A673 (cell line): ENCODE measurements around the gene STAM. TPM values are rescaled to one million over a fixed set of nuclear protein-coding genes. Genes with fewer than 3 reads are reported as not detected.

ENCODE experiments used
- BruUV-seq: library from RNA; stranded (reverse); fragments of 400-500 nt; replicated peaks from 2 replicates; lab custom pipeline; 2021; lab: Mats Ljungman, UMichigan
- CTCF ChIA-PET: fragments of 300-600 bp; sonication (Branson Sonifier 250); formaldehyde crosslinking; loops from one replicate; lab custom pipeline; 2022; ENCODE audit warnings: antibody characterized with exemption; lab: Charles Lee
- POLR2A ChIA-PET: fragments of 300-600 bp; sonication (Branson Sonifier 250); formaldehyde crosslinking; loops from one replicate; lab custom pipeline; 2022; ENCODE audit warnings: antibody characterized with exemption; ENCODE audit not compliant: low non-redundant PET; lab: Charles Lee
- DNase-seq: peaks from one replicate; pipeline ENCODE4 v3.0.0-alpha.2; 2015; ENCODE audit warnings: low spot score
- H3K27ac ChIP-seq: fragments of 200-600 bp; sonication (generic); 2 replicates; pipeline ENCODE4 v1.5.1; 2016; ENCODE audit warnings: mixed run types, low read depth, mild to moderate bottlenecking, mixed read lengths, antibody characterized with exemption, low read length; ENCODE audit not compliant: poor library complexity, severe bottlenecking
- H3K27me3 ChIP-seq: fragments of 200-600 bp; sonication (generic); replicated peaks from 2 replicates; pipeline ENCODE4 v1.6.1; 2017; ENCODE audit warnings: mixed run types, low read depth, mild to moderate bottlenecking, mixed read lengths, antibody characterized with exemption, low read length; ENCODE audit not compliant: insufficient read depth, poor library complexity
- H3K36me3 ChIP-seq: fragments of 200-600 bp; sonication (generic); 2 replicates; pipeline ENCODE4 v1.6.1; 2016; ENCODE audit warnings: mixed run types, mild to moderate bottlenecking, mixed read lengths, antibody characterized with exemption, low read length; ENCODE audit not compliant: insufficient read depth, poor library complexity, severe bottlenecking
- H3K4me1 ChIP-seq: fragments of 200-600 bp; sonication (generic); 2 replicates; pipeline ENCODE4 v1.6.1; 2017; ENCODE audit warnings: mixed run types, mild to moderate bottlenecking, mixed read lengths, antibody characterized with exemption, low read length; ENCODE audit not compliant: insufficient read depth, poor library complexity, severe bottlenecking
- H3K4me3 ChIP-seq: fragments of 200-600 bp; sonication (generic); 2 replicates; pipeline ENCODE4 v1.5.1; 2016; ENCODE audit warnings: low read depth, mixed run types, mild to moderate bottlenecking, mixed read lengths, low read length; ENCODE audit not compliant: poor library complexity, severe bottlenecking
- H3K9me3 ChIP-seq: fragments of 200-600 bp; sonication (generic); 2 replicates; pipeline ENCODE4 v1.6.1; 2016; ENCODE audit warnings: mixed run types, low read depth, mild to moderate bottlenecking, mixed read lengths, antibody characterized with exemption, low read length; ENCODE audit not compliant: poor library complexity, severe bottlenecking
- EZH2 ChIP-seq: fragments of 200-600 bp; sonication (generic); IDR thresholded peaks from 2 replicates; pipeline ENCODE4 v1.6.1; 2017; ENCODE audit warnings: borderline replicate concordance, low read depth, mild to moderate bottlenecking, mixed read lengths, antibody characterized with exemption, low read length; ENCODE audit not compliant: poor library complexity, severe bottlenecking
- intact Hi-C: fragments of 100-400 bp; cut with micrococcal nuclease; formaldehyde crosslinking; loops from one replicate; pipeline ENCODE4 v1.10.0; 2022; ENCODE audit not compliant: unreplicated experiment
- total RNA-seq: library from RNA; stranded (reverse); gene quantifications from 2 replicates; pipeline ENCODE4 v1.2.3, GENCODE V29; 2021
- TF ChIP-seq, protein P1 (sequence below): fragments of 300-800, 200-600 bp; sonication (generic); conservative IDR thresholded peaks from 2 replicates; pipeline ENCODE4 v1.5.1; 2017; ENCODE audit warnings: low read depth, mild to moderate bottlenecking, antibody characterized with exemption, low read length, moderate library complexity, mixed read lengths

The STAM gene
- total RNA-seq, 1 experiment from 2014 or later: 37.4 TPM

DNA sequence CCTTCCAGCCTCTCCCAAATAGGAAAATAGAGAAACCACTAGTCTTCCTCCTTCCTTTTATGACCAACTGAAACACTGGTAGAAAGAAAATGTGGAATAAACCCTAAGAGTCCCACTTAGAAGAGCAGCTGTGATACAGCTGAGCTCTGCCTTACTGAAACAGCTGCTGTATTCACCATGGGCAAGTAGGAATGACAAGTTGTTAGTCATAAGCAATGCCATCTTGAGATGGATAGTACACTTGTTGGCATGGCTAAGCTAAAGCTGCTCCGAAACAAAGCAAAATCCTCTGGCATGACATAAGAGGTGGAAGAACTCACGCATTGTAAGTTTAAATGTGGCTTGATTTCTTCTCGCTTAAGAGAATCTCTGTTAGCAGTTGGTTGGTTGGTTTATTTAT lies 59.8 kb downstream of the STAM start:
- no peaks in the 10 kb centered on the region for H3K27me3 ChIP-seq
- DNase-seq: no peak
- no peaks in the 10 kb centered on the region for H3K4me1 ChIP-seq
- intact Hi-C loops: no loop called here
- no peak for TF ChIP-seq EZH2
- TF ChIP-seq, protein P1, sequence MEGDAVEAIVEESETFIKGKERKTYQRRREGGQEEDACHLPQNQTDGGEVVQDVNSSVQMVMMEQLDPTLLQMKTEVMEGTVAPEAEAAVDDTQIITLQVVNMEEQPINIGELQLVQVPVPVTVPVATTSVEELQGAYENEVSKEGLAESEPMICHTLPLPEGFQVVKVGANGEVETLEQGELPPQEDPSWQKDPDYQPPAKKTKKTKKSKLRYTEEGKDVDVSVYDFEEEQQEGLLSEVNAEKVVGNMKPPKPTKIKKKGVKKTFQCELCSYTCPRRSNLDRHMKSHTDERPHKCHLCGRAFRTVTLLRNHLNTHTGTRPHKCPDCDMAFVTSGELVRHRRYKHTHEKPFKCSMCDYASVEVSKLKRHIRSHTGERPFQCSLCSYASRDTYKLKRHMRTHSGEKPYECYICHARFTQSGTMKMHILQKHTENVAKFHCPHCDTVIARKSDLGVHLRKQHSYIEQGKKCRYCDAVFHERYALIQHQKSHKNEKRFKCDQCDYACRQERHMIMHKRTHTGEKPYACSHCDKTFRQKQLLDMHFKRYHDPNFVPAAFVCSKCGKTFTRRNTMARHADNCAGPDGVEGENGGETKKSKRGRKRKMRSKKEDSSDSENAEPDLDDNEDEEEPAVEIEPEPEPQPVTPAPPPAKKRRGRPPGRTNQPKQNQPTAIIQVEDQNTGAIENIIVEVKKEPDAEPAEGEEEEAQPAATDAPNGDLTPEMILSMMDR: no peak
- H3K9me3 ChIP-seq: no peaks in the 10 kb centered on the region
- H3K27ac ChIP-seq: no peak overlapping the region
- BruUV-seq: no TSS peak
- H3K36me3 ChIP-seq: peaks cover 7% of the 10 kb centered on the region
- ChIA-PET POLR2A (no interaction called here), CTCF (no interaction called here)
- no peak overlapping the region for H3K4me3 ChIP-seq

DNA sequence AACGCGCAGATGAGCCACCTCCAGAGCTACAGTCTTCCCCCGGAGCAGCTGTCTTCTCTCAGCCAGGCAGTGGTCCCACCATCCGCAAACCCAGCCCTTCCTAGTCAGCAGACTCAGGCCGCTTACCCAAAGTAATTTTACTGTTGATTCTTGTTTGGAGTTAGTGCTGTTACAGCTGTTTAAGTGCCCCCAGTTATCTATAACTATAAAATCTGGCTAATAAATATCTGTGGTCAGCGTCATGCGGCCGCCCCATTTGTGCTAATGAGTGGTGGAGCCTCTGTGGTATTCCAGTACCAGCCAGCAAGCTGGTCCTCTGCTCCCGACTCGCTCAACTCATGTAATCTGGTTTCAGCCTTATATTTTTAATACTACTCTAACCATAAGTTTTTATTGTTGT lies 64.9 kb downstream of the STAM start:
- TF ChIP-seq, protein P1: no peak
- TF ChIP-seq EZH2: no peak
- intact Hi-C loops: no loop called here
- H3K4me3 ChIP-seq: no peak overlapping the region
- no peak for DNase-seq
- POLR2A ChIA-PET: no interaction called here
- CTCF ChIA-PET: no interaction called here
- no peaks in the 10 kb centered on the region for H3K9me3 ChIP-seq
- H3K27ac ChIP-seq: no peak overlapping the region
- no peaks in the 10 kb centered on the region for H3K4me1 ChIP-seq
- no TSS peak for BruUV-seq
- H3K27me3 ChIP-seq: no peaks in the 10 kb centered on the region
- peaks cover 9% of the 10 kb centered on the region for H3K36me3 ChIP-seq

DNA sequence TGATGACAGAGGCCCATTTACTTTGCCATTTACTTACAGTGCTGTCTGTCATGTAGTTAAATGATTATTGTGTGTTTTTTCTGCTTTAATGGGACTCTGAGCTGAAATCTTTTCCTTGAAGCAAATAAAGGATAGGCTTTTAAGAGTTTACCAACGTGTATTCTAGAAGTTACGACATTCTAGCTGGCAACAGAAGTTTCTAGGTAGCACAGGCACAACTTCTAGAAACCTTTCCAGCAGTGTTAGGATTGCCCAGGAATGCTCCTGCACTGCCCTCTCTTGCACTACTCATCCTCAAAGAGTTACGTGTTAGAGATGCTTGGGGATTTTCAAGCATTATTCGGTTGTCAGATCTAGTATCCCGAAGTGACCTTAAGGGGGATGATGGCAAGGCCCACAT lies 65.5 kb downstream of the STAM start:
- Histone ChIP-seq H3K27ac (no peak overlapping the region), H3K27me3 (no peaks in the 10 kb centered on the region), H3K4me1 (no peaks in the 10 kb centered on the region), H3K4me3 (no peak overlapping the region), H3K9me3 (no peaks in the 10 kb centered on the region), H3K36me3 (peaks cover 9% of the 10 kb centered on the region)
- BruUV-seq: no TSS peak
- ChIA-PET POLR2A (no interaction called here), CTCF (no interaction called here)
- intact Hi-C loops: no loop called here
- TF ChIP-seq, protein P1: no peak
- no peak for TF ChIP-seq EZH2
- DNase-seq: no peak
